ENCODE data around the gene VCAN. TPM values are rescaled to one million over a fixed set of nuclear protein-coding genes. Genes with fewer than 3 reads are reported as not detected.

Gene VCAN
- total RNA-seq, 6 experiments from 2014 or later: 18.8 to 25.5 (median 22.5) TPM

DNA sequence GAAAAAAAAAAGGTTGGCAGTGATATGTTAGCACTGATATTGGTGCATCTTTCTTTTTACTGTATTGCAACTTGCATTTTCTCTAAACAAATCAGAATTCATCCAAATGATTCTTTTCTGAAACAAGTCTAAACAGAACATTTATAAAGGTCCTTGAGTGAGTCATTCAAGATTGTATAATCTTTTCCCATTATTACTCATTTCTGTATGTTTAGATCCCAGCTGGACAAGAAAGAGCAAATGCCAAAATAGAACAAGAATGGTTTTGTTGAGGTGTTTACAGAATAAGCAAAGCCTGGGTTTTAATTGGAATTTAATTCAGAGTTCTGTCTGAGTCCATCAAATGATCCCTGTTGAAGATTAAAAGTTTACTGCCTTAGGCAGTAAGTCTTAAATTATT, 112.3 kb downstream of the VCAN start:
- Mint-ChIP-seq H3K4me3 (no peak overlapping the region), H3K27me3 (ENCODE audit: insufficient read depth) (peaks cover 4% of the 10 kb centered on the region), H3K4me1 (ENCODE audit: low read depth) (peaks cover 22% of the 10 kb centered on the region), H3K27ac (no peak overlapping the region), H3K36me3 (ENCODE audit: low read depth) (no peaks in the 10 kb centered on the region), H3K9me3 (no peaks in the 10 kb centered on the region)
- TF ChIP-seq, protein P1, sequence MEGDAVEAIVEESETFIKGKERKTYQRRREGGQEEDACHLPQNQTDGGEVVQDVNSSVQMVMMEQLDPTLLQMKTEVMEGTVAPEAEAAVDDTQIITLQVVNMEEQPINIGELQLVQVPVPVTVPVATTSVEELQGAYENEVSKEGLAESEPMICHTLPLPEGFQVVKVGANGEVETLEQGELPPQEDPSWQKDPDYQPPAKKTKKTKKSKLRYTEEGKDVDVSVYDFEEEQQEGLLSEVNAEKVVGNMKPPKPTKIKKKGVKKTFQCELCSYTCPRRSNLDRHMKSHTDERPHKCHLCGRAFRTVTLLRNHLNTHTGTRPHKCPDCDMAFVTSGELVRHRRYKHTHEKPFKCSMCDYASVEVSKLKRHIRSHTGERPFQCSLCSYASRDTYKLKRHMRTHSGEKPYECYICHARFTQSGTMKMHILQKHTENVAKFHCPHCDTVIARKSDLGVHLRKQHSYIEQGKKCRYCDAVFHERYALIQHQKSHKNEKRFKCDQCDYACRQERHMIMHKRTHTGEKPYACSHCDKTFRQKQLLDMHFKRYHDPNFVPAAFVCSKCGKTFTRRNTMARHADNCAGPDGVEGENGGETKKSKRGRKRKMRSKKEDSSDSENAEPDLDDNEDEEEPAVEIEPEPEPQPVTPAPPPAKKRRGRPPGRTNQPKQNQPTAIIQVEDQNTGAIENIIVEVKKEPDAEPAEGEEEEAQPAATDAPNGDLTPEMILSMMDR (IDR thresholded peaks at IDR 0.05): no peak
- DNase-seq: peak; percentile 5

GRCh38 chr5:83586874-83587776, 115.6 kb downstream of the VCAN start:
- Mint-ChIP-seq H3K27ac (no peak overlapping the region), H3K4me3 (no peak overlapping the region), H3K27me3 (ENCODE audit: insufficient read depth) (peaks cover 9% of the 10 kb centered on the region), H3K36me3 (ENCODE audit: low read depth) (no peaks in the 10 kb centered on the region), H3K9me3 (no peaks in the 10 kb centered on the region), H3K4me1 (ENCODE audit: low read depth) (peaks cover 22% of the 10 kb centered on the region)
- no peak for DNase-seq
- TF ChIP-seq, protein P1 (IDR thresholded peaks at IDR 0.05): no peak

DNA sequence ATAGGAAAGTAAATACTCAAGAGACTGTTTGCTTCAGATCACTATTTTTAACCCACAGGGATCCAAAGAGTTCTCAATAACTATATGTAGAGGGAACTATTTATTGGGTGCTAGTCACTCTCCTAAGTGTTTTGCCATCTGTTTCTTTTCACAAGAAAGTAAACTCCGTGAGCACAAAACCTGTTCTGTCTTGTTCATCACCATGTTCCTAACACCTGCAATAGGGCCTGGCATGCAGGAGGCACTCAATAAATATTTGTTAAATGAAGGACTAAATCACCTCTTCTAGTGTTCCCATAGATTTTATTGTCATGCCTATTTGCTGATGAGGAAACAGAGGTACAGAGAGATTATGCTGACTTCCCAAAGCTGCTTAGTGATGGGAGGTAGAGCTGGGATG, 118.2 kb downstream of the VCAN start:
- no peak overlapping the region for H3K27ac Mint-ChIP-seq
- H3K9me3 Mint-ChIP-seq: no peaks in the 10 kb centered on the region
- H3K4me1 Mint-ChIP-seq (ENCODE audit: low read depth): peaks cover 9% of the 10 kb centered on the region; the same call in 1 of the 2 replicates
- DNase-seq: no peak
- no peak overlapping the region for H3K4me3 Mint-ChIP-seq
- H3K27me3 Mint-ChIP-seq (ENCODE audit: insufficient read depth): peaks cover 9% of the 10 kb centered on the region
- TF ChIP-seq, protein P1 (IDR thresholded peaks at IDR 0.05): no peak
- no peaks in the 10 kb centered on the region for H3K36me3 Mint-ChIP-seq (ENCODE audit: low read depth)

GRCh38 chr5:83590966-83591365, 119.4 kb downstream of the VCAN start:
- Mint-ChIP-seq H3K9me3 (no peaks in the 10 kb centered on the region), H3K27me3 (ENCODE audit: insufficient read depth) (peaks cover 9% of the 10 kb centered on the region), H3K4me1 (ENCODE audit: low read depth) (peaks cover 9% of the 10 kb centered on the region; the same call in 1 of the 2 replicates), H3K4me3 (no peak overlapping the region), H3K27ac (no peak overlapping the region), H3K36me3 (ENCODE audit: low read depth) (no peaks in the 10 kb centered on the region)
- TF ChIP-seq, protein P1 (IDR thresholded peaks at IDR 0.05): no peak
- DNase-seq: no peak

- Mint-ChIP-seq H3K4me1 (ENCODE audit: low read depth) (no peaks in the 10 kb centered on the region), H3K27ac (no peak overlapping the region), H3K27me3 (ENCODE audit: insufficient read depth) (peaks cover 12% of the 10 kb centered on the region), H3K4me3 (no peak overlapping the region), H3K36me3 (ENCODE audit: low read depth) (no peaks in the 10 kb centered on the region), H3K9me3 (no peaks in the 10 kb centered on the region)
- no peak for DNase-seq
- TF ChIP-seq, protein P1 (IDR thresholded peaks at IDR 0.05): peak; percentile 45
These were observed 123.7 kb downstream of the VCAN start for GRCh38 chr5:83595217-83595616.
